T-helper 1 cell (primary cell): Measurements from ENCODE around the gene CRHR2.
"Not testable (repeated sequence)": the region's sequence is repeated elsewhere in the genome, so short reads cannot be mapped to it uniquely, and the experiment has no call there.

Experiments used
- DNase-seq, 5 donors: peaks; one replicate each; pipeline ENCODE4 v3.0.0-alpha.2; 2012 to 2020

The CRHR2 gene

GRCh38 chr7:30652698-30653641 lies 29.3 kb downstream of the CRHR2 start:
- no peak for DNase-seq

DNA sequence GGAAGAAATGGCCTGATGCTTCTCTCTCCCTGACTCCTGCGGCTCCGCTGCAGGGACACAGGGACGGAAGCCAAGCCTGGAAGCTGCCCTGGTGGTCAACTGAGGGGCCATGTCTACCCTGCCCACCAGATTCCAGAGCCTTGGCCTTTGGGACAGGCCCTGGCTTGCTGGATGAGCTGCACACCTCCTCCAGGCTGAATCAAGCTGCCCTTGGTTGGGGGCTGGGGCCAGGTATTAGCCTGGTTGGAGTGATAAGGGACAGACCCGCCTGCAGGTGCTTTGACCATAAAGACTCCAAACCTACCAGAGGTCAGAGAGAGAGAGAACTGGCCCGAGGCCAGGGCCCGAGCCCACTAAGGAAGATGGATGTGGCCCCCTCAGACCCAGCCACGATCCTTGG lies 30.1 kb downstream of the CRHR2 start:
- DNase-seq = no peak

DNA sequence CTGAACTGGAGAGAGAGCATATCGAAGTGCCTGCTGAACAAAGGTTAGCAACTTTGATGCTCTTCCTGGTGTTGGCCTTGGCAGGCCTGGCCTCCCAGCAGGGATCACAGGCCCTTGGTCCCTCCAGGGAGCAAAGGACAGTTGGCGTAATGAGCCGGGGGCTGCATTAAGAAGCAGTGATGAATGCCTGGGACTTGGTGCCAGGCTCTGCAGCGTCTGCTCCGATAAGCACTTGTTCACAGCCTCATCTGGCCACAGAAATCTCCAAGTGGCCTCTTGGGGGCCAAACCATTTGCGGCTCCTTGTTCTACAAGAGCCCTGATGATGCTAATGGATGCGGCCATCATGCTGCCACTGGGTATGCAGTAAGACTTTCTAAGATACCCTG lies 31.8 kb downstream of the CRHR2 start:
- DNase-seq = no peak

GRCh38 chr7:30649717-30650420 lies 32.4 kb downstream of the CRHR2 start:
- no peak for DNase-seq

DNA sequence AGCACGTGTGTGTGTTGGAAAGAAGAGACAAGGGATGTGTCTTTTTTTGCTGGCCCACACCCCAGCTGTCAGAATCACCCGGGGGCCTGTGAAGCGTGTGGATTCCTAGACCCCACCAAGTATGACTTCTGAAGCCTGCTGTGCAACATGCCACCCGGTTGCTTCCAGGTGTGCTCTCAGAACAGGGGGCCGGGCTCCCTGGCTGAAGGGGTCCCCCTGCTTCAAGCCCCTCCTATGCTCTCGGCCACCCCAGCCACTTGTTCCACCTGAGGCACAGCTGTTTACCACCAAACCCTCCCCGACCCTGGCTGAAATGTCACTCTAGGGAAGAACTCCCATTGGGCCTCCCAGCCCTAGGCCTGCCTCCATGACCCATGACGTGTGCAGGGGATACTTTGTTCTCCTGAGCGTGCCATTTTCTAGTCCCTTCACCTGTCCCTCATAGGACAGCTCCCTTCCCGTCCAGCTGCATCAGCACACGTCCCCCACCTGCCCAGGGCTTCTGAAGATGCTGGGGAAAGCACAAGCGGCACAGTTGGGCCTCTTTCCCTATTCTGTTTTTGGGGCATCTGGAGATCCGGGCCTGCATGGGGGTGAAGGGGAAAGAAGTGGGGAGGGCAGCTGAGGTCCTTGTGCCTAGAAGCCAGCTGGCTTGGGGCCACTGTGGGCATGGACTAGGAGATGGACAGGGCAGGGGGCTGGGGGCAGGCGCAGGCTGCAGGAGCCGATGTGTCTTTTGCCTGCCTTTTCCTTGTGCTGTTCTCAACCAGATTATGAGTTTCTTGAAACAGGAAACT lies 33.3 kb downstream of the CRHR2 start:
- DNase-seq = no peak

DNA sequence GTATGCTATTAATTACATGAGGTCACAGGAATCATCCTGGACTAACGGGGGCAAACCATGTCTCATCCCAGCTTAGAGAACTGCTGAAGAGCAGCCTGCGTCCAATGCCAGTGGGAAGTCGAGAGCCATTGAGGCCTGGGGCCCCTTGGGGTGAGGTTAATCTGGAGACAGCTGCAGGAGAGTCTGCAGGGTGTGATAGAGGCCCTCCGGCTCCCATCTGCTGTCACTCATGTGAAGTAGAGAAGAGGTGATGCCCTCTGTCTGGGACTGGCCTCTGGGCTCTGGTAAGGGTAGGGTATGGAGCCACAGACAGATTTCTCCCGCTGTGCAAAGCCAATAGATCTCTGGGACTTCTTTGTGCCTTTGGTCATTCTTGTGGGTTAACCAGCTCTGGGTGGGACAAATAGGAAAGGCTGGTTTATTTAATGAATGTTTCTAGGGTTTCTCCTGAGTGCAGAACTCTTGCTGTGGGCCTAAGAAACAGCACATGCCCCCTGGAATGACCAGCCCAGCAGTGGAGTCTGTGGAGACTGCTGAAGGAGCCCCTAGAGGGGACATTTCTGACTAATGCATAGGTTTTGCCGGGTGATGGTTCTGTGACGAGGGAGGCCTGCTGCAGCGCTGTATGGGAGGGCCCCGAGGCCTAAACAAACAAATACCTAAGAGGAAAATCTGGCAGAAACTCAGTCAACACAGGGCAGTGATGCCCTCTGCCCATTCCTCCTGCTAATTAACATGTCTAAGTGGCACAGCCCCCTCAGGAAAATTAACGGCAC lies 34.5 kb downstream of the CRHR2 start:
- DNase-seq = no peak

- no peak for DNase-seq
Measured at GRCh38 chr7:30646154-30646553, 36.1 kb downstream of the CRHR2 start.

DNA sequence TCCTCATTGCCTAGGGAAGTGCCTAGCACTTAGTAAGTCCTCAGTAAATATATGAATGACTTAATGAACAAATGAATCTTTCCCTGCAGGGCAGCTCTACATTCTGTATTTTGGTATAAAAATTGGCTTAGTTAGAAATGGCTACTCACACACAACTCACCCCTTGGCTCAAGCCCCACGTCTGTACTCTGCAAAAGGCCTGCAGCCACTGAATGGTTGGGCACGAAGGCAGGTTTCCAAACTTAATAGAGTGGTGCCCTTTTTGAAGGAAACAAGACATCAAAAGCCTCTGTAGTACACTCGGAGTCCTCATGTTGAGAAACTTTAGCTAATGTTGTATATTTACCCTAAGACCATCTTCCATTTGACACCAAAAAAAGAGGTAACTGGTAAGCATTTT lies 36.6 kb downstream of the CRHR2 start:
- DNase-seq = no peak

- no peak for DNase-seq
Measured at GRCh38 chr7:30644286-30644955, 37.8 kb downstream of the CRHR2 start.

GRCh38 chr7:30642789-30643188 lies 39.5 kb downstream of the CRHR2 start:
- no peak for DNase-seq

GRCh38 chr7:30642322-30642721 lies 39.9 kb downstream of the CRHR2 start:
- DNase-seq = not testable (repeated sequence)

DNA sequence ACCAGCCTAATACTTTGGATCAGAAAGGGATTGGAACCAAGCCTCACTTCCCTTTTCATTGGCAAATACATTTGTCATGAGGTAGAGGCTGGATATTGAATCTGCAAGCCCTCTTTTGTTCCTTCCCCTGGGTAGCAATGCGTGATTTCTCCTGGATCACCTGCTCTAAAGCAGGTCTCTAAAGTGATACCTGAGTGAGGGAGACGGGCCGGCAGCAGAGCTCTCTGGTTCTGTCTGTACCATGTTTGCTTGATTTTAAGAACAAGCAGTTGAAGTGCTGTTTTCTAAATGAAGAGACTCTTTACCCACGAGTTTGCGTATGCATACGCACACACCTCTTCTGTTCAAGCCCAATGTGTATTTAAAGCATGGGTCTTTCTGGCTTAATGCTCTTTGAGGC lies 46.5 kb downstream of the CRHR2 start:
- no peak for DNase-seq

GRCh38 chr7:30634634-30635201 lies 47.5 kb downstream of the CRHR2 start:
- DNase-seq = no peak

GRCh38 chr7:30634193-30634626 lies 48.0 kb downstream of the CRHR2 start:
- no peak for DNase-seq

- DNase-seq = no peak
Measured at GRCh38 chr7:30633223-30633622, 49.0 kb downstream of the CRHR2 start.

GRCh38 chr7:30630986-30631385 lies 51.3 kb downstream of the CRHR2 start:
- DNase-seq = no peak

- DNase-seq = peak in 1 of 5 donors; percentile 17
Measured at GRCh38 chr7:30627026-30627425, 55.2 kb downstream of the CRHR2 start.

DNA sequence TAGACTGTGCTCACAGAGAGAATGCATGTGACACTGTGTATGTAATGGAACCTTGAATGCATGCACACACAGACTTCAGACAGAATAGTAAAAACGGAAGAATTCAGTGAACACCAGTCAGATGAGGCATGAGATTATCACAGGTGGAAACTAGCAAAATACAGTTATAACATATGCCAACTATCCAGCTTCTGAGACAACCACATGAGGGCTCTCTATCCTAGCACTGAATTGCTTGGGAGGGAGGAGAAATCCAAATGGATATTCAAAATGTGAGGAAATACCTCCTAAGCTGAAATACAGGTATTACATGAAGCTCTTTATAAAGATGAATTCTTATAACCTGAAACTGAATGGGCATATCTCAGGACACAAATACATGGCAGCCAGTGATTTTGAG lies 57.0 kb downstream of the CRHR2 start:
- DNase-seq = no peak

DNA sequence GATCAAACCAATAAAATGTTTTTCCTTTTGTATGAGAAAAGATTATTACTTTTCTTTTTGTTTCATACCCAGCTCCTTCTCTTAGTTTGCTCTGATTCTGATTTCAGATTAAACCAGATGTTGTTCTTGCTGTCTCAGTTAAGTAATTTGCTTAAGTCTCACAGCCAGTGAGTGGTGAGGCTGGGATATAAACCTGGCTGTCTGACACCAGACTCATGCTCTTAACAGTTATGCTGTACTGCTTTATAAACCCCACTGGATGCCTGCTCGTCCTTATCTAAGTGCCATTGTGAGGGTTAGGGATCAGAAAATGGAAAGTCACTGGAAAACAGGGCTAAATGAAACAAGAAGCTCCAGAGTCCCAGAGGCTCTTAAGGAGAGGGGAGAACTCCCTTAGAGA lies 63.3 kb downstream of the CRHR2 start:
- DNase-seq = no peak

DNA sequence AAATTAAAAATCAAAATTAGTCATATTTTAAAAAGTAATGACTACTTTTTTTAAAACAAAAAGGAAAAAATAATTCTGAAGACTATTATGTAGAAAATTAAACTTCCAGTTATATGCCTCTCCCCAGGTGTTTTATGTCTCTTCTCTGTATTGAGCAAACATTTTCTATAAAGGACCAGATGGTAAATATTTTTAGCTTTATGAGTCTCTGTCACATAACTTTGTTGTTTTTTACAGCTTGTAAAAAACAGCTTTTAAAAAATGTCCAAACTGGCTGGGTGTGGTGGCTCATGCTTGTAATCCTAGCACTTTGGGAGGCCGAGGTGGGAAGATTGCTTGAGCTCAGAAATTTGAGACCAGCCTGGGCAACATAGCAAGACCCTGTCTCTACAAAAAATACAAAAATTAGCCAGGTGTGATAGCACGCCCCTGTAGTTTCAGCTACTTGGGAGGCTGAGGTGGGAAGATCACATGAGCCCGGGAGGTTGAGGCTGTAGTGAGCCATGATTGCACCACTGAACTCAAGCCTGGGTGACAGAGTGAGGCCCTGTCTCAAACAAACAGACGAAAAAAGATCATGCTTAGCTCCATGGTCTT lies 64.1 kb downstream of the CRHR2 start:
- DNase-seq = no peak

GRCh38 chr7:30617359-30617758 lies 64.9 kb downstream of the CRHR2 start:
- no peak for DNase-seq
